DMS153 (cell line): ENCODE data around the gene OSM.

Source experiments
- DNase-seq: peaks from one replicate; lab custom pipeline; 2025; lab: John Stamatoyannopoulos, UW

OSM gene

DNA sequence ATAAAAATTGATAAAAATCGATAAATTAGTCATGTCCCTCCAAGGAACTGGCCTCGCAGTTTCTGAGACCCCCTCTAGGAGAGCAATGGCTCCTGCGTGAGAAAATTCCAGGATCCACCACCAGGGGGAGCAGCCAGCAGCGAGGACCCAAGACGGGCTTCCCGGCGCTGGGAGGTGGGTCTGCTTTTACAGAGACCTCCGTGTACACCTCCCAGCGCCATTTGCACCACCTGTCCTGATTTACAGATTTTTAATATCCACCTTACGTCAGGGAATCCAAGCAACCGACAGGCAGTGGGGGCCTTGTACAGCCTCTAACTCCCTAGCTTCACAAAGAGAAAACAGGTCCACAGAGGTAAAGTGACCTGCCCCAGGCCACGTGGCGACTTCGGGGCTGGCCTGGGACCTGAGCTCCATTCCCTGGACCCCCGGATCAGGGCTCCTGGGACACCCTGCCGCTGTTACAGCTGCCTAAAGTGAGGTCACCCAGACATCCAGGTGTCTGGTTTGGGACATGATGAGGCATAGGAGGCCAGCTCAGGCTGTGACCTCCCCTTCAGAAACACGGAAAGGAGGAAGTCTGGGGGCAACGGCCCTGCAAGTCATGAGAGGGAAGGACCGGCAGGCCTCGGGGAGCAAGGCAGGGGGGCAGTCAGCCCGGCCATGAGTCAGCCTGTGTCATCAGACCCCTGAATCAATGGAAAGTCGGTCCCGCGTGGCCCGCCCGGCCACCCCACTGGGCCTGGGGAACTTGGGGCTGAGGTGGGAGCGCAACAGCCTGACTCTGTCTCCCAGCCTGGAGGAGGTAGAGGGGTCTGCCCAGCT is 3.5 kb downstream of the OSM start:
- DNase-seq = no peak

GRCh38 chr22:30262112-30262511 is 4.5 kb downstream of the OSM start:
- DNase-seq = no peak

DNA sequence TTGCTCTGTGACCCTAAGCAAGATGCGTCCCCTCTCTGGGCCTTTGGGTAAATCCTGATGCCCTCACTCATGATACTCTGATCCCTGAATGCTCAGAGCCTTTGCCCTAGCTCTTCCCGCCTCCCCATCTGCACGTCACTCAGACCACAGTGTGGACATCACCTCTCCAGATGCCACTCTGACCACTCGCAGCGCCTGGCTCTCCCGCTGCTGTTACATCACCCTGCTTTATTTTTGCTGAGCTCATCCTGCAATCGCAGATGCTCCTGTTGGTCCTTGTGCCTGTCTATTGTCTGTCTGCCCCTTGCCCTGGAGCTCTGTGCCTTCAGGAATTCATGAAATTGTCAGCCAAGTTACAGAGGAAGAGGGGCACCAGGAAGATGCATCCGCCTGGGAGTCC is 5.5 kb downstream of the OSM start:
- DNase-seq = no peak

DNA sequence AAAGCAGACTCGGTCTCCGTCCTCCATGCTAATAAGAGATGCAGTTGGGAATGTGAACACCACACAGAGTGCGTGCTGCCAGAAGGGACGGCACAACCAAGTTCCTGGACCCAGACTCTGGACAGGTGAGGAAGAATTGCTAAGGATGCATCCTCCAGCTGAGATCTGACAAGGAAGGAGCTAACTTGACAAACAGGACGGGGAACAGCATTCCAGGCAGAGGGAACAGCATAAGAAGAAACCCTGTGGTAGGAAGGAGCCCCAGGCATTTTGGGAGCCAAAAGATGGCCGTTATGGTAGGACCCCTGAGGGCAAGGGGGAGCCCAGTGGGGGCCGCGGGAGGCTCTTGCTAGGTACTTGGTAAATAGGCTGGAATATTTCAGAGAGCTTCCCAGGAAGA is 6.0 kb downstream of the OSM start:
- no peak for DNase-seq

DNA sequence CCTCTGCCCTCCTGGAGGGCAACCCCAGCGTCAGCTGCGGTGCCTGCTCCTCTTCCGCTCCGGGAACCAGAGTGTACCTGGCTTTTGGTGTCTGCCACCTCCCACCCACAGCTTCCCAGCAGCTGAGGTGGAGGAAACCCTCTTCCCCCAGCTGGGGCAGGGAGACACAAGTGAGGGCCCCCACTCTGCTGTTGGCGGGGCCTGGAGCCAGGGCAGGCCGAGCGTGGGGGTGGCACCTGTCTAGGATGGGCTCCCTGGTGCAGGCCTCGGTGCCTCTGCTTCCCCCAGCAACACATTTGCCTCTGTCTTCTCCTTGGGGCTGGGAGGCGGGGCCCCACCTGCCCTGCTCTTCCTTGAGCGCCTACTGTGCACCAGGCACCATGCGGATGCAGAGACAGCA is 6.4 kb downstream of the OSM start:
- DNase-seq = no peak

DNA sequence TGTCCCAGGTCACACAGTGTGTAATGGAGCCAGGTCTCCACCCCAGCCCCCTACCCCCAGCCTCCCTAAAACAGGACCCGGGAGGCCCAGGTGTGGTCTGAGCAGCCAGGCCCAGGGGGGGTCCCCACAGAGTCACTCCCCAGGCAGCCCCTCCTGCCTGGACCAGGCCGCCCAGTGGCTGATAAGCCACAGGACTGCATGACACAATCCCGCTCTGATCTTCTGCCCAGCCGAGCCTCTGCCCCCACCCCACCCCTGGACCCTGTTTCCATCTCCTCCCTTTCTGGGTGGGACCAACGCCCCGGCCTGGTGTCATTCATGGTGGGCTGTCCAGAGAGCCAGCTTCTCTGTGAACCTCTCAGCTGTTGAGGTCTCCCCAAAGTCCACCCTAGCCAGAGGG is 12.3 kb downstream of the OSM start:
- DNase-seq = no peak

GRCh38 chr22:30253205-30253852 is 13.3 kb downstream of the OSM start:
- DNase-seq = peak; percentile 83

- DNase-seq = peak; percentile 63
These were observed 14.0 kb downstream of the OSM start for GRCh38 chr22:30252411-30253204.

- DNase-seq = no peak
These were observed 14.9 kb downstream of the OSM start for GRCh38 chr22:30251711-30252110.

- DNase-seq = no peak
These were observed 15.9 kb downstream of the OSM start for GRCh38 chr22:30250661-30251267.

DNA sequence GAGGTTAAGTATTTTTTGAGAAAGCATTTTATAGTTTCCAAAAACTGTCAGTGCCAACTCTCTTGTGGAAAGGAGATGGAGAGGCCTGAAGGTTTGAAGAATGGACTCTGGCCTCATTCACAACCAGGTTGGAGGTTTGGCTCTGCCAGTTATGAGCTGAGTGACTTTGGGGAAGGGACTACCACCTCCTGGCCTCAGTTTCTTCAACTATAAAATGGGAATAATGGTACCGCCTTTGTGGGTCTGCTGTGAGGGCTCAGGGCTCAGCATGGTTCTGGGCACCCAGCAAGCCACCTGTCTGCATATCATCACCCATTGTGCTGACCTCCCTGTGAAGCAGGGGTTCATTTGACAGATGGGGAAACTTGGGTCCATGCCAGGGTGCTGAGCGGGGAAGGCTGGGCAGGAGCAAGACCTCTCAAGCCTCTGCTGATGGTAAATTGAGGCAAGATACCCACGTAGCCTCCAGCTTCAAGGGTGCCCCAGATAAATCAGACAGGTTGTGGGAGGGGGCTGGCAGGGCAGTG is 16.5 kb downstream of the OSM start:
- no peak for DNase-seq

DNA sequence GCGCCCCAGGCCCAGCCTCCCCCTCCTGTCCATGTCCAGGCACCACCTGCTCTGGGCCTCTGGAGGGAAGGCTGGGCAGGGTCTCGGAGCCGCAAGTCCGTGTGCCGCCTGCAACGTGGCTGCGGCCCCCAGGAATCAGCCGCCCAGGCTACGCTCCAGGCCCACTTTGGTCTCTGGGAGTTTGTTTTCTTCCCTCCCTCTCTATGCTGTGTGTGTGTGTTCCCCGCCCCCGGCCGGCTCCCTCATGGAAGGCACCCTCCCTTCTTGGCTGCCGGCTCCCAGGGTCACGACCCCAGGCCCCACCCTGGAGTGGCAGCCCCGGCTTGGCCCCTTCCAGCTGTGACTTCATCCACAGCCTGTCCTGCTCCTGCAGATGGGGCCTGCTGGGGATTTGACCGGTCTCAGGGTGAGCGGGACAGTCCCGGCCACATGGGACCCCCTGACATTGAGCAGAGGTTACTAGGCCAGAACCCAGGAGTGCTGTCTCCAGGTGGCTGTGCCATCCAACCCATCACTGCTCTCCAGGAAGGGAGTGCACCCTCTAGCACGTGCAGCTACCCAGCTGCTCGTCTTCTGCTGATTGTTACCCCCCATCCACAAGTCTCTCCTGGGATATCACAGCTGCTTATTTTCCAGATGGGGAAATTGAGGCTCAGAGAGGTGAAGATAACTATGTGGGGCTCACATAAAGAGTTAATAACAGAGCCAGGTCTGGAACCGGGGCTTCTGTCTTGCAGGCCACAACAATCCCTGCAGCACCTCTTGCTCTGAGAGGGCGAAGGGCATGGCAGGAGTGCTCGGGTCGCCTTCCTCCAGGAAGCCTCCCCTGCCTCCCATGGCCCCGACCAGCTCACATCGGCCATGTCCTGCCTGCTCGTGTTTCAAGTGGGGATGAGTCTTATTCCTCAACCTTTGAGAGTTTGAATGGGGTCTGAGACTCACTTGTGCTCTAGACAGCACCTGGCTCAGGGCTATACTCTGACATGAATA is 17.3 kb downstream of the OSM start:
- no peak for DNase-seq

- no peak for DNase-seq
These were observed 18.2 kb downstream of the OSM start for GRCh38 chr22:30248484-30248883.

DNA sequence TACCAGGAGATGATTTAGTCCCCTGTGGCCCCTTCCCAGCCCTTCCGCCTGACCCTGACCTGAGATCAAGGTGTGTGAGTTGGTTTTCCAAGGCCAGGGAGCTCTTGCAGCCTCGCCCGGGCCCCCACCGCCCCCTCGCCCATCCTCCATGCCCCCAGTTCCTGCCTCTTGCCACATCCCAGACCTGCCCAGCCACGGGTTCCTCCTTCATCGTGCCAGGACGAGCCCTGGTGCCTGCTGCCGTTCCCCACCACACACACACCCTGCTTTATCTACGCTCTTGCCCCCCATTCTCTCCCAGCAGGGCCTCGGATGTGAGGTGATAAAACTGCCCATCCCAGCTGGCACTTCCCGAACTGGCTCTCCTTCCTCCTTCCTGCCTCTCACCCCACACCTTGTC is 18.7 kb downstream of the OSM start:
- DNase-seq = no peak

DNA sequence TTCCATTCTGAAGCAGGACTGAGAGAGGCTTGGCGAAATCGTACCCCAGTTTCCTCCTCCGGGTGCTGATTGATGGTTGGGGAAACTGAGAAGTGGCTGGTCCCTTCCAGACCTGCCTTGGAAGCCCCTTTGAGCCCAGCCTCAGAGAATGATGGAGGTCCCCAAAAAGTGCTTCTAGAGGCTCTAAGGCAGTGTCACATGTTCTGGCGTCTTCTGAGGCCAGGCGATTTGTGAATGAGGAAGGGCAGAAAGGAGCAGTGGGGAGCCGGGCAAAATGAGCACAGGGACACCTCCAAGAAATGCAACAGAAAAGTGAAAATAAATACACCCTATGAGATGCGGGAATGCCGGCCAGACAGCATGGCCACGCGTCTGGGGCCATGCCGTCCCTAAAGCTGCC is 19.1 kb downstream of the OSM start:
- no peak for DNase-seq

- DNase-seq = no peak
These were observed 19.8 kb downstream of the OSM start for GRCh38 chr22:30246814-30247376.

DNA sequence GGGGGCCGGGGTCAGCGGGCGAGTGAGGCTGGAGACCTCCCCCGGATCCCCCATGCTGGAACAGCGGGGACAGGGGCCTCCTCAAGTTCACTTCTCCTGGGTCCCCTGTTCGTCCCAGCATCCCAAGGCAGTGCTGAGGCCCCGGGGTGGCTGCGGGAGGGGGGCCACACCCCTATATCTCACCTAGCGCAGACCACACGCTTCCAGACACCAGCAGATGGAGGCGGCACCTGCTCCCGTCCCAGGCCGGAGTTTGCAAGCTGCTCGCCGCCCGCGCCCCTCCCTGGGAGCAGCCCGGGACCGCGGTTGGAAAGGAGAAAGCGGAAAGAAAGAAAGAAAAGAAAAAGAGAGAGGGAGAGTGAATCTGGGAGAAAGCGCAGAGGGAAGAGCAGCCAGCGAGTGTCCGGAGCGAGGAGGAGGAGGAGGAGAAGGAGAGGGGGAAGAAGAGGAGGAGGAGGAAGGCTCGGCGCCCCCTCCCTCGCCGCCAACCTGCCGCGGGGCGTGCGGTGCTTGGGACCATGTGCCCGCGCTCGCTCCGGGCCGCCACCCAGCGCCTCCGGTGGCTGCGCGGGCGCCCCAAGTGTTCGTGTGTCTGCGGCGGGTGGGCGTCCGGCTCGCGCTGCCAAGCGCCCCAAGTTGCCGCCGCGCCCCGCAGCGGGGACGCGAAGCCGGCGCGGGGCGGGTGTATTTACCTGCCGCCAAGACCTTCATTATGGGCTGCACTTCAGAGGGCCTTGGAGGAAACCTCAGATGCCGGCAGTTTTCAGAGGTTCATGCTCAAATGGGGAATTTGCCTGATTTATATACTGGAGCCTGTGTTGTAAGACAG is 20.5 kb downstream of the OSM start, which contains the start of gene LIF:
TSS of gene LIF (minus strand) at position 775 of the 829 bp plus-strand sequence. CDS start at position 711, 64 bp downstream.
- DNase-seq = no peak

DNA sequence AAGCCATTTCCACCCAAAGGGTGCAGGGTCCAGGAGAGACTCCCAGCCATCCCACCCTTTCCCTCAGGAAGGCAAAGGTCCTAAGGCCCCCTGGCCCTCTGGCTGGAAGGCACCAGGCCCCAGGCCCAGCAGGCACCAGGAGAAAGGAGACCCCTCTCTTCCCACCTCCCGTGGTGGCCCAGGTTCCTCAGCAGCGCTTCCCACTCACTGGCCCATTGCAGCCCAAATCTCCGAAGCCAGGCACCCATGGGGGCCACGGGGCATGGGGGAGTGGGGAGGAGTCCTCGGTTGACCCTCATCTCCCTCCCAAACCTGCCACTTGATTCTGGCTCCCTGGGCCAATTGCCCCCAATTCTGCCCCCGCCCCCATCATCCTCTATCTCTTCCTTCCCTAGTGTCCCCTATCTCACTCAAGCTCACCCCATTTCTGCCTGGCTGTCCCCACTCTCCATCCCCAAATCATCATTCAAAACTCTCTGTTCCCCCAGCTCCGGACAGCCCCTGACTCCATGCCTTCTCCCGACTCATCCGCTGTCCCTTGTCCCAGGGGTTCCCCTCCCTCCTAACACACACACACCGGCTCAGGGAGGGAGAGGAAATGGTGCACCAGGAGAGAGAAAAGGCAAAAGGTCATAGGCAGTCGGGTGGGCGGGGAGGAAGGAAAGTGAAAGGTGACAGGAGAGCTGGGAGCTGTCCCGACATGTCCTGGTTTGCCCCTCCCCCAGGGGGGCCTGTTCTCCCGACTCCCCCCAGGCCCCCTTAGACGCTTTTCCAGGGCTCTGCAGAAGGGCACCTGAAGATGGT is 21.3 kb downstream of the OSM start:
- no peak for DNase-seq

DNA sequence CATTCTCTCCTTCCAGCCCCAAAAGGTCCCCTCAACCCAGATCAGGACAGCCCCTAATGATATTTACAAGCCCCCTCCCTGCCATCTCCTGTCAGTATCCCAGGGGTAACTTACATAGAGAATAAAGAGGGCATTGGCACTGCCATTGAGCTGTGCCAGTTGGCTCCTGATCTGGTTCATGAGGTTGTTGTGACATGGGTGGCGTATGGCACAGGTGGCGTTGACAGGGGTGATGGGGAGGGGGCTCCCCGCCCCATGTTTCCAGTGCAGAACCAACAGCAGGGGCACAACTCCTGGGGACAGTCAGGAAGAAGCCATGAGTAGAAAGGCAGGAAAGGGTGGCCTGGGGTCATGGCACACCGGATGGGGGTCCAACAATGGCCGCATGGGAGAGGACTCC is 22.0 kb downstream of the OSM start:
- DNase-seq = no peak
